Neutrophil (primary cell): ENCODE data around the gene CFAP251.
A peak's percentile ranks its signal among the peaks of the same experiment; 100 is the strongest.
"Not testable (repeated sequence)": the region's sequence is repeated elsewhere in the genome, so short reads cannot be mapped to it uniquely, and the experiment has no call there.

Experiments
- H3K27ac ChIP-seq: fragments of 200-600 bp; sonication (generic); 2 replicates; pipeline ENCODE4 v1.5.1; 2016; ENCODE audit warnings: mild to moderate bottlenecking, moderate library complexity
- H3K27me3 ChIP-seq: fragments of 200-600 bp; sonication (generic); 2 replicates; pipeline ENCODE4 v1.6.0; 2016; ENCODE audit warnings: mild to moderate bottlenecking
- H3K36me3 ChIP-seq: fragments of 200-600 bp; sonication (generic); 2 replicates; pipeline ENCODE4 v1.5.1; 2017
- H3K4me1 ChIP-seq, 2 experiments: fragments of 200-600 bp in 1 of 2; sonication (generic) in 1 of 2; 1 replicate in 1 of 2; 2 replicates in 1 of 2; pipeline versions ENCODE4 v1.5.1 to v1.6.1; 2013 to 2016; ENCODE audit warnings: low read depth in 1 of 2, low read length in 1 of 2, mild to moderate bottlenecking in 1 of 2, moderate library complexity in 1 of 2; ENCODE audit not compliant: control insufficient read depth in 1 of 2, insufficient read depth in 1 of 2
- H3K4me3 ChIP-seq, 2 experiments: fragments of 200-600 bp in 1 of 2; sonication (generic) in 1 of 2; 1 replicate in 1 of 2; 2 replicates in 1 of 2; pipeline ENCODE4 v1.5.1; 2013 to 2016; ENCODE audit warnings: low read depth in 1 of 2, low read length in 1 of 2, mild to moderate bottlenecking in 1 of 2, moderate library complexity in 1 of 2
- H3K9me3 ChIP-seq: fragments of 200-600 bp; sonication (generic); 2 replicates; pipeline ENCODE4 v1.5.1; 2016
- CTCF ChIP-seq: fragments of 200-600 bp; sonication (generic); IDR thresholded peaks from 2 replicates; pipeline ENCODE4 v1.5.1; 2016; ENCODE audit warnings: antibody characterized with exemption

Gene CFAP251

GRCh38 chr12:121925358-121925695 lies 6.9 kb downstream of the CFAP251 start:
- Histone ChIP-seq H3K4me3 (no peak overlapping the region), H3K27ac (no peak overlapping the region), H3K4me1 (peaks cover 14 to 15% of the 10 kb centered on the region in 2 experiments), H3K36me3 (no peaks in the 10 kb centered on the region), H3K9me3 (no peaks in the 10 kb centered on the region), H3K27me3 (no peaks in the 10 kb centered on the region)
- no peak for TF ChIP-seq CTCF

GRCh38 chr12:121926874-121927706 lies 8.7 kb downstream of the CFAP251 start:
- H3K4me3 ChIP-seq: peak overlapping the region in 1 of 2 experiments; percentile 28
- no peak for TF ChIP-seq CTCF
- H3K27ac ChIP-seq: peak overlapping the region; percentile 71
- H3K4me1 ChIP-seq: peaks cover 14 to 15% of the 10 kb centered on the region in 2 experiments
- no peaks in the 10 kb centered on the region for H3K27me3 ChIP-seq
- H3K36me3 ChIP-seq: no peaks in the 10 kb centered on the region
- no peaks in the 10 kb centered on the region for H3K9me3 ChIP-seq

- no peak for TF ChIP-seq CTCF
- Histone ChIP-seq H3K27me3 (no peaks in the 10 kb centered on the region), H3K27ac (peak overlapping the region; percentile 71), H3K9me3 (no peaks in the 10 kb centered on the region), H3K4me1 (peaks cover 14 to 15% of the 10 kb centered on the region in 2 experiments), H3K4me3 (no peak overlapping the region), H3K36me3 (no peaks in the 10 kb centered on the region)
Observed at GRCh38 chr12:121927813-121928212, 9.4 kb downstream of the CFAP251 start.

- not testable (repeated sequence) for H3K9me3 ChIP-seq, H3K27ac ChIP-seq, H3K27me3 ChIP-seq, H3K4me3 ChIP-seq, H3K36me3 ChIP-seq
- H3K4me1 ChIP-seq: peaks cover 23 to 24% of the 10 kb centered on the region in 2 experiments
Observed at GRCh38 chr12:121929545-121929944, 11.2 kb downstream of the CFAP251 start.

- Histone ChIP-seq H3K9me3 (no peaks in the 10 kb centered on the region), H3K4me1 (peaks cover 23 to 25% of the 10 kb centered on the region in 2 experiments), H3K27me3 (no peaks in the 10 kb centered on the region), H3K27ac (no peak overlapping the region), H3K36me3 (no peaks in the 10 kb centered on the region), H3K4me3 (no peak overlapping the region)
- no peak for TF ChIP-seq CTCF
Observed at GRCh38 chr12:121930862-121931261, 12.5 kb downstream of the CFAP251 start.

GRCh38 chr12:121932176-121932536 lies 13.8 kb downstream of the CFAP251 start:
- no peaks in the 10 kb centered on the region for H3K9me3 ChIP-seq
- no peaks in the 10 kb centered on the region for H3K36me3 ChIP-seq
- no peak overlapping the region for H3K4me3 ChIP-seq
- peaks cover 15 to 19% of the 10 kb centered on the region in 2 experiments for H3K4me1 ChIP-seq
- TF ChIP-seq CTCF: no peak
- no peaks in the 10 kb centered on the region for H3K27me3 ChIP-seq
- no peak overlapping the region for H3K27ac ChIP-seq
